ENCODE measurements around the gene SIGMAR1.

Gene SIGMAR1

GRCh38 chr9:34591248-34591916 is 46.2 kb downstream of the SIGMAR1 start:
- H3K4me3 ChIP-seq (ENCODE audit: low read length): no peak overlapping the region
- peak; percentile 80 for TF ChIP-seq CTCF (conservative IDR thresholded peaks at IDR 0.05; ENCODE audit: low read length)
- peak; percentile 66 for DNase-seq (ENCODE audit: low read depth)

- H3K4me3 ChIP-seq (ENCODE audit: low read length): peak overlapping the region; percentile 7; the same call in 1 of the 2 replicates
- no peak for DNase-seq (ENCODE audit: low read depth)
- no peak for TF ChIP-seq CTCF (conservative IDR thresholded peaks at IDR 0.05; ENCODE audit: low read length)
Measured at GRCh38 chr9:34590381-34591247, 47.0 kb downstream of the SIGMAR1 start.

GRCh38 chr9:34589636-34590380 is 47.8 kb downstream of the SIGMAR1 start, which contains the start of gene CNTFR:
CNTFR (minus strand) TSS chr9:34589724; CDS start chr9:34568981, 20,743 bp downstream.
- no peak within 1 kb of the TSS for H3K4me3 ChIP-seq (ENCODE audit: low read length)
- DNase-seq (ENCODE audit: low read depth): no peak
- TF ChIP-seq CTCF (conservative IDR thresholded peaks at IDR 0.05; ENCODE audit: low read length): no peak

- DNase-seq (ENCODE audit: low read depth): no peak
- H3K4me3 ChIP-seq (ENCODE audit: low read length): no peak overlapping the region
- no peak for TF ChIP-seq CTCF (conservative IDR thresholded peaks at IDR 0.05; ENCODE audit: low read length)
Measured at GRCh38 chr9:34588671-34589635, 48.6 kb downstream of the SIGMAR1 start.

GRCh38 chr9:34587271-34587670 is 50.3 kb downstream of the SIGMAR1 start:
- TF ChIP-seq CTCF (conservative IDR thresholded peaks at IDR 0.05; ENCODE audit: low read length): no peak
- DNase-seq (ENCODE audit: low read depth): no peak

More at GRCh38 chr9:34587271-34587670, 50.3 kb downstream of the SIGMAR1 start:
- no peak overlapping the region for H3K4me3 ChIP-seq (ENCODE audit: low read length)
